Glomerular visceral epithelial cell (primary cell): ENCODE measurements around the gene ZNF793.

Experiments used
- DNase-seq: peaks from one replicate; pipeline ENCODE4 v3.0.0-alpha.2; 2016; ENCODE audit errors: extremely low spot score

Gene ZNF793

GRCh38 chr19:37565370-37565669 is 58.6 kb downstream of the ZNF793 start:
- no peak for DNase-seq

DNA sequence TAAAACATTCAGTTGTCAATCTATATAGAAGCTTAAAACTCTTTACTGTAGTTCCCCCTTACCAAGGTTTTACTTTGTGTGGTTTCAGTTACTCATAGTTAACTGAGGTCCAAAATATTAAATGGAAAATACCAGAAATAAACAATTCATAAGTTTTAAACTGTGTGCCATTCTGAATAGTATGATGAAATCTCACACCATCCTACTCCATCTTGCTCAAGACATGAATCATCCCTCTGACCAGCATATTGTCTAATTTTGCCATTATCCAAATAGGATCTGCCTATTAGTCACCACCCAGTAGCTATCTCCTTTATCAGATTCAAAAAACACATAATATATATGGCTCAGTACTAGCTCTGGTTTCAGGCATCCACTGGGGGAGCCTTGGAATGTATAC is 65.5 kb downstream of the ZNF793 start:
- DNase-seq, result no peak

- no peak for DNase-seq
Observed at GRCh38 chr19:37583340-37583739, 76.6 kb downstream of the ZNF793 start.
